ENCODE measurements around the gene MT1G. TPM values are rescaled to one million over a fixed set of nuclear protein-coding genes. Genes with fewer than 3 reads are reported as not detected.
A peak's percentile ranks its signal among the peaks of the same experiment; 100 is the strongest.

The MT1G gene
- total RNA-seq, 3 donors from 2014 or later (not counting 1 experiment from before 2014, with no cell fraction given) = 0.80 to 1.5 TPM; not detected in 1

DNA sequence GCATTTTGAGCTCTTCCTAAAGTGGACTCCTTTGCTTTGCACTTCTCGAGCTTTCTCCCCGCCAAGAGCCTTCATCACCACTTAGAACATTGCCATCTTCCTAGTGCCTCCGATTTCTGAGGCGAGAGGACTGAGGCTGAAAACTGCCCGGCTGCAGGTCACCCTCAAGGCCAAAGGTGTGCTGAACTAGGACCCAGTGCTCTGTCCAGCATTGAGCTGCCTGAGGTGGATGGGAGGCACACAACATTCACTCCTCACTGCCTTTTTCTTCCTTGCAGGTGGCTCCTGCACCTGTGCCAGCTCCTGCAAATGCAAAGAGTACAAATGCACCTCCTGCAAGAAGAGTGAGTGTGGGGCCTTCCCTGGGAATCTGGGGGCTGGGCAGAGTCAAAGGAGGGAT lies 24.0 kb downstream of the MT1G start:
- Histone ChIP-seq H3K36me3 (ENCODE audit: control insufficient read depth, insufficient read depth, low read length) (no peaks in the 10 kb centered on the region), H3K27me3 (ENCODE audit: control insufficient read depth, insufficient read depth, low read length) (peaks cover 15% of the 10 kb centered on the region), H3K4me1 (ENCODE audit: control insufficient read depth, insufficient read depth, low read length) (peaks cover 18% of the 10 kb centered on the region), H3K27ac (ENCODE audit: low read length) (no peak overlapping the region), H3K4me3 (ENCODE audit: low read length) (no peak overlapping the region), H3K9me3 (ENCODE audit: control insufficient read depth, insufficient read depth, low read length) (no peaks in the 10 kb centered on the region)
- intact Hi-C loops (cut with micrococcal nuclease) = no loop called here
- Mint-ChIP-seq H3K36me3 (no peaks in the 10 kb centered on the region), H3K27ac (no peak overlapping the region), H3K4me1 (peaks cover 16 to 21% of the 10 kb centered on the region in 2 donors), H3K9me3 (no peaks in the 10 kb centered on the region), H3K27me3 (ENCODE audit: low read depth in 2 of 2) (peaks cover 53 to 66% of the 10 kb centered on the region in 2 donors), H3K4me3 (peak overlapping the region; percentile 74)
- 44% methylated on average over 5 of the region's 5 CpGs for WGBS (ENCODE audit: insufficient coverage)
- TF ChIP-seq, protein P1, sequence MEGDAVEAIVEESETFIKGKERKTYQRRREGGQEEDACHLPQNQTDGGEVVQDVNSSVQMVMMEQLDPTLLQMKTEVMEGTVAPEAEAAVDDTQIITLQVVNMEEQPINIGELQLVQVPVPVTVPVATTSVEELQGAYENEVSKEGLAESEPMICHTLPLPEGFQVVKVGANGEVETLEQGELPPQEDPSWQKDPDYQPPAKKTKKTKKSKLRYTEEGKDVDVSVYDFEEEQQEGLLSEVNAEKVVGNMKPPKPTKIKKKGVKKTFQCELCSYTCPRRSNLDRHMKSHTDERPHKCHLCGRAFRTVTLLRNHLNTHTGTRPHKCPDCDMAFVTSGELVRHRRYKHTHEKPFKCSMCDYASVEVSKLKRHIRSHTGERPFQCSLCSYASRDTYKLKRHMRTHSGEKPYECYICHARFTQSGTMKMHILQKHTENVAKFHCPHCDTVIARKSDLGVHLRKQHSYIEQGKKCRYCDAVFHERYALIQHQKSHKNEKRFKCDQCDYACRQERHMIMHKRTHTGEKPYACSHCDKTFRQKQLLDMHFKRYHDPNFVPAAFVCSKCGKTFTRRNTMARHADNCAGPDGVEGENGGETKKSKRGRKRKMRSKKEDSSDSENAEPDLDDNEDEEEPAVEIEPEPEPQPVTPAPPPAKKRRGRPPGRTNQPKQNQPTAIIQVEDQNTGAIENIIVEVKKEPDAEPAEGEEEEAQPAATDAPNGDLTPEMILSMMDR (IDR thresholded peaks at IDR 0.05) = no peak
- ATAC-seq (no peak), DNase-seq (no peak)

- Histone ChIP-seq H3K4me3 (ENCODE audit: low read length) (peak overlapping the region; percentile 19), H3K27ac (ENCODE audit: low read length) (no peak overlapping the region), H3K4me1 (ENCODE audit: control insufficient read depth, insufficient read depth, low read length) (peaks cover 21% of the 10 kb centered on the region), H3K9me3 (ENCODE audit: control insufficient read depth, insufficient read depth, low read length) (no peaks in the 10 kb centered on the region), H3K27me3 (ENCODE audit: control insufficient read depth, insufficient read depth, low read length) (peaks cover 19% of the 10 kb centered on the region), H3K36me3 (ENCODE audit: control insufficient read depth, insufficient read depth, low read length) (no peaks in the 10 kb centered on the region)
- H3K9me3 Mint-ChIP-seq = no peaks in the 10 kb centered on the region
- peaks cover 16 to 21% of the 10 kb centered on the region in 2 donors for H3K4me1 Mint-ChIP-seq
- TF ChIP-seq, protein P1 (IDR thresholded peaks at IDR 0.05) = no peak
- WGBS (ENCODE audit: insufficient coverage) = 6% methylated on average over 42 of the region's 42 CpGs
- ATAC-seq (peak; percentile 96 to 100 (median 100)), DNase-seq (peak; percentile 51 to 89)
- H3K27me3 Mint-ChIP-seq (ENCODE audit: low read depth in 2 of 2) = peaks cover 53 to 64% of the 10 kb centered on the region in 2 donors
- intact Hi-C loops (cut with micrococcal nuclease) = no loop called here
- no peaks in the 10 kb centered on the region for H3K36me3 Mint-ChIP-seq
- H3K4me3 Mint-ChIP-seq = peak overlapping the region; percentile 74
- H3K27ac Mint-ChIP-seq = no peak overlapping the region
Observed at GRCh38 chr16:56643080-56643778, 24.6 kb downstream of the MT1G start.

DNA sequence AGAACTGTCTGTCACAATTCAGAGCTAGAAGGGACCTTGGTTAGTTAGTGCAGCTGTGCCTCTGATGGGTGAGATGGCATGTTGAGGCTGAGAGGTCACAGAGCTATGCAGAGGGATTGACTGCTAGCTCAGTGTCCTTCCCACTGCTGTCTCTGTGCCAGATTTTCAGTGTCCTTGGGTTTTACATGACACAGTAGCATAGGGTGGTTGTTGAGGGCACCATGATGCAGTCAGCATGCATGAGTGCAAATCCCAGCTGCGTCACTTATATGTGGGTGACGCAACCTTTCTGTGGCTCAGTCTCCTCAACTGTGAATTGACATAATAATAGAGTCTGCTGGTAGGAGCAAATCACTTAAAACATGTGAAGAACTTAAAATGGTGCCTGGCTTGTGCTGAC lies 26.7 kb downstream of the MT1G start:
- no peaks in the 10 kb centered on the region for H3K36me3 Mint-ChIP-seq
- peaks cover 21 to 22% of the 10 kb centered on the region in 2 donors for H3K4me1 Mint-ChIP-seq
- H3K4me3 Mint-ChIP-seq = no peak overlapping the region
- H3K4me1 ChIP-seq (ENCODE audit: control insufficient read depth, insufficient read depth, low read length) = peaks cover 26% of the 10 kb centered on the region
- no peak overlapping the region for H3K27ac Mint-ChIP-seq
- TF ChIP-seq, protein P1 (IDR thresholded peaks at IDR 0.05) = no peak
- WGBS (ENCODE audit: insufficient coverage) = 92% methylated on average over 2 of the region's 2 CpGs
- ATAC-seq = no peak
- H3K27me3 ChIP-seq (ENCODE audit: control insufficient read depth, insufficient read depth, low read length) = peaks cover 28% of the 10 kb centered on the region
- H3K36me3 ChIP-seq (ENCODE audit: control insufficient read depth, insufficient read depth, low read length) = no peaks in the 10 kb centered on the region
- no peak for DNase-seq
- peaks cover 61 to 68% of the 10 kb centered on the region in 2 donors for H3K27me3 Mint-ChIP-seq (ENCODE audit: low read depth in 2 of 2)
- H3K9me3 Mint-ChIP-seq = no peaks in the 10 kb centered on the region
- intact Hi-C loops (cut with micrococcal nuclease) = no loop called here
- H3K4me3 ChIP-seq (ENCODE audit: low read length) = no peak overlapping the region
- no peaks in the 10 kb centered on the region for H3K9me3 ChIP-seq (ENCODE audit: control insufficient read depth, insufficient read depth, low read length)
- no peak overlapping the region for H3K27ac ChIP-seq (ENCODE audit: low read length)

- H3K27me3 Mint-ChIP-seq (ENCODE audit: low read depth in 2 of 2) = peaks cover 58 to 64% of the 10 kb centered on the region in 2 donors
- peaks cover 32% of the 10 kb centered on the region for H3K27me3 ChIP-seq (ENCODE audit: control insufficient read depth, insufficient read depth, low read length)
- no peaks in the 10 kb centered on the region for H3K36me3 Mint-ChIP-seq
- ATAC-seq (no peak), DNase-seq (no peak)
- peaks cover 33% of the 10 kb centered on the region for H3K4me1 ChIP-seq (ENCODE audit: control insufficient read depth, insufficient read depth, low read length)
- no peaks in the 10 kb centered on the region for H3K9me3 ChIP-seq (ENCODE audit: control insufficient read depth, insufficient read depth, low read length)
- H3K4me1 Mint-ChIP-seq = peaks cover 22 to 23% of the 10 kb centered on the region in 2 donors
- H3K27ac ChIP-seq (ENCODE audit: low read length) = no peak overlapping the region
- H3K4me3 Mint-ChIP-seq = no peak overlapping the region
- H3K36me3 ChIP-seq (ENCODE audit: control insufficient read depth, insufficient read depth, low read length) = no peaks in the 10 kb centered on the region
- intact Hi-C loops (cut with micrococcal nuclease) = no loop called here
- TF ChIP-seq, protein P1 (IDR thresholded peaks at IDR 0.05) = no peak
- no peaks in the 10 kb centered on the region for H3K9me3 Mint-ChIP-seq
- no CpG with 5 or more reads among the region's 1 CpG for WGBS (ENCODE audit: insufficient coverage)
- no peak overlapping the region for H3K4me3 ChIP-seq (ENCODE audit: low read length)
- H3K27ac Mint-ChIP-seq = no peak overlapping the region
Observed at GRCh38 chr16:56640076-56640475, 27.8 kb downstream of the MT1G start.
